GM06990 (cell line): ENCODE data around the gene RTN4RL1.

Experiments used
- DNase-seq: peaks from one replicate; pipeline ENCODE4 v3.0.0-alpha.2; 2011; ENCODE audit not compliant: insufficient read length; ENCODE audit errors: extremely low read depth
- H3K27me3 ChIP-seq: replicated peaks from 2 replicates; pipeline ENCODE4 v1.6.0; 2011; ENCODE audit warnings: low read length; ENCODE audit not compliant: control insufficient read depth, insufficient read depth
- H3K36me3 ChIP-seq: 2 replicates; pipeline ENCODE4 v1.5.1; 2011; ENCODE audit warnings: low read length; ENCODE audit not compliant: control insufficient read depth, insufficient read depth
- H3K4me3 ChIP-seq: replicated peaks from 2 replicates; pipeline ENCODE4 v1.5.1; 2011; ENCODE audit warnings: low read depth, mild to moderate bottlenecking, control low read depth, low read length
- CTCF ChIP-seq: IDR thresholded peaks from 2 replicates; pipeline ENCODE4 v1.5.1; 2011; ENCODE audit warnings: low read length, control low read depth, mild to moderate bottlenecking, inconsistent platforms; ENCODE audit not compliant: insufficient read depth, poor library complexity, severe bottlenecking

The RTN4RL1 gene

GRCh38 chr17:2061441-2061958 is 36.4 kb upstream of the RTN4RL1 start:
- H3K36me3 ChIP-seq, result peaks cover 30% of the 10 kb centered on the region
- DNase-seq, result no peak
- no peak for TF ChIP-seq CTCF
- H3K4me3 ChIP-seq, result no peak overlapping the region
- H3K27me3 ChIP-seq, result no peaks in the 10 kb centered on the region

- H3K27me3 ChIP-seq, result no peaks in the 10 kb centered on the region
- no peak overlapping the region for H3K4me3 ChIP-seq
- peaks cover 28% of the 10 kb centered on the region for H3K36me3 ChIP-seq
- no peak for DNase-seq
- no peak for TF ChIP-seq CTCF
Observed at GRCh38 chr17:2060681-2061440, 35.7 kb upstream of the RTN4RL1 start.

- H3K27me3 ChIP-seq, result no peaks in the 10 kb centered on the region
- no peak for DNase-seq
- H3K36me3 ChIP-seq, result peaks cover 26% of the 10 kb centered on the region
- no peak for TF ChIP-seq CTCF
- H3K4me3 ChIP-seq, result no peak overlapping the region
Observed at GRCh38 chr17:2060385-2060658, 35.2 kb upstream of the RTN4RL1 start.

- H3K36me3 ChIP-seq, result peaks cover 23% of the 10 kb centered on the region
- TF ChIP-seq CTCF, result no peak
- peak overlapping the region; percentile 7; the same call in 1 of the 2 replicates for H3K4me3 ChIP-seq
- no peak for DNase-seq
- no peaks in the 10 kb centered on the region for H3K27me3 ChIP-seq
Observed at GRCh38 chr17:2059547-2060384, 34.6 kb upstream of the RTN4RL1 start.

GRCh38 chr17:2058586-2059546 is 33.7 kb upstream of the RTN4RL1 start:
- peak; percentile 79 for DNase-seq
- H3K4me3 ChIP-seq, result peak overlapping the region; percentile 39
- H3K36me3 ChIP-seq, result peaks cover 23% of the 10 kb centered on the region
- peak; percentile 76 for TF ChIP-seq CTCF
- no peaks in the 10 kb centered on the region for H3K27me3 ChIP-seq
